Kidney (tissue), 14 donors: ENCODE measurements around the gene RADX. TPM values are rescaled to one million over a fixed set of nuclear protein-coding genes. Genes with fewer than 3 reads are reported as not detected.

ENCODE experiments used
- DNase-seq, 5 donors: peaks; one replicate each; pipeline ENCODE4 v3.0.0-alpha.2; 2013 to 2020
- FAIRE-seq: peaks from 2 replicates; lab custom pipeline; 2012; peaks lifted over from hg19 to GRCh38; lab: Jason Lieb, UNC
- H3K27ac ChIP-seq, 2 donors: one replicate each; pipeline ENCODE4 v1.7.0; 2013; ENCODE audit warnings: low read depth in 2 of 2, low read length in 2 of 2, inconsistent platforms in 1 of 2
- H3K27me3 ChIP-seq: one replicate; pipeline ENCODE4 v1.7.1; 2013; ENCODE audit warnings: low read length, inconsistent platforms; ENCODE audit not compliant: control insufficient read depth, insufficient read depth
- H3K36me3 ChIP-seq, 3 donors: one replicate each; pipeline versions ENCODE4 v1.7.0 to v1.7.1; 2013; ENCODE audit warnings: low read length in 3 of 3, control low read depth in 1 of 3, inconsistent platforms in 1 of 3; ENCODE audit not compliant: insufficient read depth in 3 of 3, control insufficient read depth in 2 of 3
- H3K4me1 ChIP-seq, 3 donors: one replicate each; pipeline versions ENCODE4 v1.7.0 to v1.7.1; 2013; ENCODE audit warnings: low read length in 3 of 3, inconsistent platforms in 1 of 3, low read depth in 1 of 3; ENCODE audit not compliant: control insufficient read depth in 2 of 3, insufficient read depth in 2 of 3
- H3K4me3 ChIP-seq, 3 donors: one replicate each; pipeline versions ENCODE4 v1.7.0 to v1.8.1; 2013; ENCODE audit warnings: low read length in 3 of 3, control low read depth in 1 of 3, inconsistent platforms in 1 of 3
- H3K9ac ChIP-seq, 3 donors: one replicate each; pipeline versions ENCODE4 v1.7.0 to v1.7.1; 2013; ENCODE audit warnings: low read length in 3 of 3, control low read depth in 1 of 3, inconsistent platforms in 1 of 3
- H3K9me3 ChIP-seq, 3 donors: one replicate each; pipeline versions ENCODE4 v1.7.0 to v1.7.1; 2013; ENCODE audit warnings: low read length in 3 of 3, control low read depth in 1 of 3, inconsistent platforms in 1 of 3; ENCODE audit not compliant: control insufficient read depth in 2 of 3, insufficient read depth in 1 of 3
- CTCF ChIP-seq: IDR thresholded peaks from 3 replicates; pipeline ENCODE4 v1.5.1; 2012; ENCODE audit warnings: mild to moderate bottlenecking, moderate library complexity, borderline replicate concordance; ENCODE audit not compliant: insufficient read depth; ENCODE audit errors: extremely low read depth
- intact Hi-C: fragments of 100-400 bp; cut with DNase I; formaldehyde crosslinking; loops from one replicate; pipeline ENCODE4 v1.11.1; 2022
- polyA plus RNA-seq: library from polyadenylated mRNA; stranded (reverse); fragments of 350-450 nt; fragmentation: Illumina TruSeq; extraction: RNeasy Lipid Tissue Mini Kit (QIAGEN cat#74804); gene quantifications from one replicate; pipeline ENCODE4 v1.2.3, GENCODE V29; 2014; ENCODE audit warnings: low read depth, low replicate concordance; ENCODE audit not compliant: insufficient read depth
- total RNA-seq: library from RNA; stranded (reverse); fragmentation: NEBNext Ultra II Directional; extraction: Animal tissue kit (Norgen Biotek cat#: 25700); gene quantifications from one replicate; pipeline ENCODE4 v1.2.1, GENCODE V29; 2021
- donor health status: control.
- donor health status: control.
- donor health status: control.
- donor health status: control.
- donor health status: control.
- donor health status: DM: yes; HTN: yes; CAD: no.
- donor health status: Normal renal cell carcinoma (clear cell type).

RADX gene
- total and polyA plus RNA-seq, 2 donors from 2014 or later = 3.2 to 4.7 TPM

GRCh38 chrX:106716463-106716862 is 104.7 kb downstream of the RADX start:
- Histone ChIP-seq H3K9me3 (no peaks in the 10 kb centered on the region), H3K36me3 (no peaks in the 10 kb centered on the region), H3K27me3 (no peaks in the 10 kb centered on the region), H3K27ac (no peak overlapping the region), H3K4me1 (no peaks in the 10 kb centered on the region), H3K4me3 (no peak overlapping the region), H3K9ac (no peak overlapping the region)
- DNase-seq (no peak), FAIRE-seq (peak; percentile 29)
- no peak for TF ChIP-seq CTCF
- intact Hi-C loops = no loop called here

GRCh38 chrX:106718709-106719108 is 106.9 kb downstream of the RADX start:
- H3K9me3 ChIP-seq = no peaks in the 10 kb centered on the region
- intact Hi-C loops = no loop called here
- no peak overlapping the region for H3K9ac ChIP-seq
- no peak overlapping the region for H3K4me3 ChIP-seq
- H3K27me3 ChIP-seq = no peaks in the 10 kb centered on the region
- no peak for TF ChIP-seq CTCF
- DNase-seq (no peak), FAIRE-seq (no peak)
- H3K4me1 ChIP-seq = no peaks in the 10 kb centered on the region
- H3K27ac ChIP-seq = no peak overlapping the region
- H3K36me3 ChIP-seq = no peaks in the 10 kb centered on the region

- H3K4me1 ChIP-seq = no peaks in the 10 kb centered on the region
- peak overlapping the region in 1 of 2 donors; percentile 37 for H3K27ac ChIP-seq
- H3K9me3 ChIP-seq = no peaks in the 10 kb centered on the region
- peaks cover 16% of the 10 kb centered on the region for H3K27me3 ChIP-seq
- peak in 3 of 5 donors; percentile 8 to 29 (median 9) for DNase-seq
- intact Hi-C loops = no loop called here
- peak overlapping the region; percentile 50 to 79 (median 73) for H3K4me3 ChIP-seq
- TF ChIP-seq CTCF = no peak
- no peak for FAIRE-seq
- H3K9ac ChIP-seq = peak overlapping the region; percentile 15 to 51 (median 24)
- H3K36me3 ChIP-seq = no peaks in the 10 kb centered on the region
These were observed 114.2 kb downstream of the RADX start for GRCh38 chrX:106725931-106726330.
